ENCODE measurements around the gene PRCC.
A peak's percentile ranks its signal among the peaks of the same experiment; 100 is the strongest.
"Not testable (repeated sequence)": the region's sequence is repeated elsewhere in the genome, so short reads cannot be mapped to it uniquely, and the experiment has no call there.

Gene PRCC

DNA sequence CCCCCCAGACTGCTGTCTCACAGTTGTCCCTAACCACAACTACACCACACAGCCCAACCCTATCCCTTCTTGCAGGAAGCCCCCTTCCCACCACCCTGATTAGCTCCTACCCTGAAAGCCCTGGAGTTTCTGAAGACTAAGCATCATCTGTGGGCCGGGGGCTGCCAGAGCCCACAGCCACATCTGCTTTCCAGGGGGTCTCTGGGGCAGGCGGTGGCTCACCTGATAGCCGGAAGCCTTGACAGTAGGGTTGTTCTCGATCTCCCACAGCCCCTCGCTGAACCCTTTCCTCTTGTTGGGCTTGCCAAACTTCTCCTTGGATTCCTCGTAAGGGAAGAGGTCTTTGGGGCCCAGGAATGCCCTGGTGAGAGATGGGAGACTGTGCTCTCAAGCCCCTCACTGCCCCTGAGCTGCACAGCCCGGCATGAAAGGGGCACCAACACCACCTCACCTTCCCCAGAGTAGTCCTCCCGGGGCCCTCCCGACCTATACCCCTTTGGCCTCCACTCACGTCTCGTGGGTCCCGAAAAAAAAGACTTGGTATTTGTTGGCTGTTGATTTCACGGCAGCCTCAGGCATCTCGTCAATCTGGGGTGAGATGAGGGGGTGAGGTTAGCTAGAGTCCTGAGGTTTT lies 22.4 kb upstream of the PRCC start:
- no peak for DNase-seq (ENCODE audit: low read depth)

DNA sequence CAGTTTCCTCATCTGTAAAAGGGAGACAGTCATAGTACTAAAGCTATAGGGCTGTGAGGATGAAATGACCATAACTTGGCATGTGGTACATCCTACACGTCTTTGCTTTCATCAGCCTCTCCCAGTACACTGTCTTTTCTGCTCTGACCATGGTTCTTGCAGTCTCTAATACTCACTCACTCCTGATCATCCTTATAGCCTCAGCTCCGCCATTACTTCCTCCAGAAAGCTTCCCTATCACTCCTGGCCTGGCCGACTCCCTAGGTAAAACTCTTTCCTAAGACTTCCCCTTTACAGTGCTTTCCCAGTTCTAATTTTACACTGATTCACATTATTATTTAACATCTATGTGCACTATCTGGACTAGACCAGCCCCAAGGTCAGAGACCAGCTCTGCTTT lies 21.5 kb upstream of the PRCC start:
- DNase-seq (ENCODE audit: low read depth): no peak

DNA sequence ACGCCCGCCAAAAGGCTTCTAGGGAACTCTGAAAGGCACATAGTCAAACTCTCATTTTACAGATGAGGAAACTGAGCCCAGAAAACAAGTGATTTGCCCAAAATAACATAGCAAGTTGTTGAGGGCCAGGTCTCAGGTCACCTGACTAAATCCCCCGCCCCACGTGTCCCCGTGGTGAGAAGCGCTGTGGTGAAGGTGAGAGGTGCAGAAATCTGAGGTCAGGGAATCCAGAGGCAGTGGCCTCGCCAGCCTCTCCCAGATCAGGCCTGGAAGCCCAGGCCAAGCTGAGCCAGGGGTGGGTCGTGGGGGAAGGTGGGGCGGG lies 21.0 kb upstream of the PRCC start:
- DNase-seq (ENCODE audit: low read depth): no peak

DNA sequence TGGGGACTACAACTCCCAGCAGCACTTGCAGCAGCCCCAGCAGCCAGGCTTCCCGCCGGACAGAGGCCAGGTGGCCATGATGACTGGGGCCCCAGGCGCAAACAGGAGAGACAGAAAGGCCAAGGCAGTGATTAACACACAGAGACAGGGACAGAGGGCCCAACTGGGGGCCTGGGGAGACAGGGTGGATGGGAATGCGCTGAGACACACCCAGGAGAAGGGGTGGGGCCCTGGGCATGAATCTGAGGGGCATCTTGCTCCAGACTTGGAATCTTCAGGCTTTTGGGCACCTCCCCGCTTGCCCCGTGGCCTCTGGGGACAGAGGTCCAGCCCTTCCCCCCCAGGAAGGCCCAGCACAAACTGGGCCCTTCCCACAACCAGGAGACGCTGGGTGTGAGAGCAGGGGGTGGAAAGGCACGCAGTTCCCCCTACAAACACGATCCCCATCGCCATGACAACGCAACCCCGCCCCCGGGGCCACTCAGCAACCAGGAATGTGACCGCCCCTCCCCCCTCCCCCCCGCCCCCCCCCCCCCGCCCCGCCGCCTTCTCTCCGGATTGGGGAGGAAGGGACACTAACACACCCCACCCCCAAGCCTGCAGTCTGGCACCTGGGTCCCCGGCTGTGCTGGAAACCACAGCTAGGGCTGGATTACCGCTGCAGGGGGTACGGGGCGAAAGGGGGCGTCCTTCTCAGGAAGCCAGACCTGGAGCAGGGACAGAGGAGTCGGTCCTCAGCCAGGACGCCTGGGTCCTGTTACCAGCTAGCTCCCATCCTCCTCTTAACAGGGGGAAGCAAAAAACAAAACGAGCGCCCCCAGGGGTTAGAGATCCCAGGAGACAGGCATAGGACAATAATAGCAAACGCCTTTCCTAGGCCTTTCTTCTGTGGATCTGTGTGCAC lies 20.4 kb upstream of the PRCC start:
- DNase-seq (ENCODE audit: low read depth): no peak

DNA sequence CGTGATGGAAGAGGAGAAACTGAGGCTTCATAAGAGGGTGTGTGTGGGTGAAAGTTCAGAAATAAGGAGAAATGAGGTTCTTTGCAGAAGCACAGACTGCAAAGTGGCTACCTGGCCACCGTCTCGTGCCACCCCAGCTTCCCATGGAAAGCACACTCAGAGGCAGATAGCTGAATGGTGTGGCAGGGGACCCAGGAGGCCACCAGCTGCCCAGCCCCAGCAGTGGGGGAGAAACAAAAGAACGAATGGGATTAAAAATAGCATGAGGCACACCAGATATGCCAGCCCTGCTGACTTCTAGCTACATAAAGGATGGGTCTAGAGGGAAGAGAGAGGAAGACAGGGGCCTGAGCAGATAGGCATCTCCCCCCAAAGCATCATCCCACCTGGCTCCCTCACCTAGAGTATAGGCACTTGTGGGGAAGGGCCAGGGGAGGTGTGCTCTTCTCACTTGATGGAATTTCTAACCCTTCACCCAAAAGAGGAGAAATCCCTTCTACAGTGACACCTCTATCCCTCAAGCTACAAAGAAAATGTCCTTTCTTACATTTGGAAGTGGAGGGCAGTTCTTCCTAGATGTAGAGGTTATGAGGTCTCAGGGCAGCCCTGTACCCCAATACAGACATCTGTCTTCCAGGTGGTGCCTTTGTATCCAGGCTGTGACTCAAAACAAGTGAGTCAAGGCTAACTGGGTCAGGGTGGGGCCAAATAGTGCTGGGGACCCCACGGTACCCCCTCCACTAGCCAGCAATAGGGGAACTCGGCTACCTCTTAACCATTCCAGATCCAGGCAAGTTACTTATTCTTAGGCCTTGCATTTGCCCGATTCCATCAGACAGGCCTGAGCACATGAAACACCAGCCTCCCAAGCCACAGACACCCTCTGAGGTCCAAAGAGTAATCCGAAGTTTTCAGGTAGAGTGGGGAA lies 19.3 kb upstream of the PRCC start:
- DNase-seq (ENCODE audit: low read depth): no peak

DNA sequence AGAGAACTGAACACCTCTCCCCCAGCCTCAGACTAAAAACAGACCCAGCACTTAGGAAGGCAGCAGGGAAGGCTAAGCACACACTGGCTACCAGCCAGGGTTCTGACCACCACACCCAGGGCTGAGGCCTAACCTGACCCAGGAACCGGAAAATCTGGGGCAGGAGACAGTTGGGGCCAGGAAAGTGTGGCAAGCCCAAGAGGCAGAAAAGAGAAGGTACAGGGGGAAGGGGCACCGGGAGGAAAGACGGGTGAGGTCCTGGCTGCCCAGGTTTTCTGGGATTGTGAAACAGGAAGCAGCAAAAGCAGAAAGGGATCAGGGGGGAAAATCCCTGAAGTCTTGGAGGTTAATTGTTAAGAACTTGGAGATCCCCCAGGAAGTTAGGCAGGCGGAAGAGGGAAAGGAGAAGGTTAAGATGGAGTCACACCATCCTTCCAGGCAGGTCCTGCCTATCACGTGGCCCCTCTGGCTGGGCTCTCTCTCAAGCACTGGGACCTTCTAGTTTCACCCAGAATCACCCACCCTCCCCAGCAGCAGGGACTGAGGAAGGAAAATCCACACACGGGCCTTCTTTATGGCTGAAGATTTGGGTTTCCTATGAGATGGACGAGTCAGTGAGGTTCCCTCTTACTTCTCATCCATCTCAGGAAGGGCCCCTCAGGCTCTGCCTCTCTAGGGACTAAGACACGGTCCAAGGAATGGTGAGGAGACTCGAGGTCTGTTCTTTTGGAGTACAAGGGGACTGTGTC lies 18.5 kb upstream of the PRCC start:
- DNase-seq (ENCODE audit: low read depth): no peak

DNA sequence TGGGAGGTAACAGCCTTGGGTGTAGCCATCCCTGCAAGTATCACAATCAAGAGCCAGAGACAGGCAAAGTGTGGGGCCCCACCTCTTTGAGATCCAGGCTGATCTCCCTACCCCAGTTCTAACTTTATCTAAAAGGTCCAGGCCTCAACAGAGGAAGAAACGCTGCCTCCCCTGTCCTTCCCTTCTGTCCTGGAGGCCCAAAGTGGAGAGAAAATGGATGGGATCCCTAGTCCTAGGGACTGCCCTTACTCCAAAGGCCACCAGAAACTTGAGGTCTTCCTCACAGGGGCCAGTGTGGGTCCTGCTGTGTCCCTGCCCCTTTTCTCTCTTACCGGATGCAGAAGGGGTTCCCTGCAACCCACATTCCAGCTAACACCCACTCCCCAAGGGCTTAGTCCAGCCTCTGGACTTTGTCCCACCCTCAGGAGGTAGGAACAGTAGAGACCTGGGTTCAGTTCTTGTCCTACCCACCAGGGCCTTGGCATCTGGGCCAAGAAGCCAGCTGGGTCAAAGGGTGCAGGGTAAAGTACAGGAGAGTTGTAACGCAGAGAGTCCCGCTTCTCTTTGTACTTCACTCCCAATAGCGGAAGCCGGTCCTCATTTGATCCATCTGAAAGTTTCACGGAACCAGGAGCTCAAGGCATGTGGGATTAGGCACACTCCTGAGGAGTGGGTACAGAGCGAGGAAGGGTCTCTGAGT lies 17.8 kb upstream of the PRCC start:
- no peak for DNase-seq (ENCODE audit: low read depth)

DNA sequence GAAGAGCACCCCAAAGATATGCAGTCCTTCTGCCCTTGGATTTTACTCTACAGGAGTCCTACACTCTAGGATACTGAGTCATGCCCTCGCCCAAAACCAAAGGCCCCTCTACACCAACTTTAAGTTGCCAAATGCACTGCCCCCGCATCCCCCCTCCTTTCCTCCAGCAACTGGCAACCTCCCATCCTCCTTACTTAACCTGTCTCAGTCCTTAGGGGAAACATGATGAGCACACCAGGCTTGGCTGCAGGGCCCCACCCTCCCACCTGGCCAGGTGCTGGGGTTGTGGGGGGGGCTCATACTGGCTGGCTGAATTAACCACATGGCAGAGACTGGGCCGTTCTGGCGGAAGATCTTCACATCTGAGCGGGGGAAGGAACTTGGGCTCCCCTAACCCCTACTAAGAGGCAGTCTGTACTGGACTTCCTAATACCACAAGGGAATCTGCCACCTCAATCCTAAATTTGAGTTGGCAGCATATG lies 17.1 kb upstream of the PRCC start:
- DNase-seq (ENCODE audit: low read depth): no peak

DNA sequence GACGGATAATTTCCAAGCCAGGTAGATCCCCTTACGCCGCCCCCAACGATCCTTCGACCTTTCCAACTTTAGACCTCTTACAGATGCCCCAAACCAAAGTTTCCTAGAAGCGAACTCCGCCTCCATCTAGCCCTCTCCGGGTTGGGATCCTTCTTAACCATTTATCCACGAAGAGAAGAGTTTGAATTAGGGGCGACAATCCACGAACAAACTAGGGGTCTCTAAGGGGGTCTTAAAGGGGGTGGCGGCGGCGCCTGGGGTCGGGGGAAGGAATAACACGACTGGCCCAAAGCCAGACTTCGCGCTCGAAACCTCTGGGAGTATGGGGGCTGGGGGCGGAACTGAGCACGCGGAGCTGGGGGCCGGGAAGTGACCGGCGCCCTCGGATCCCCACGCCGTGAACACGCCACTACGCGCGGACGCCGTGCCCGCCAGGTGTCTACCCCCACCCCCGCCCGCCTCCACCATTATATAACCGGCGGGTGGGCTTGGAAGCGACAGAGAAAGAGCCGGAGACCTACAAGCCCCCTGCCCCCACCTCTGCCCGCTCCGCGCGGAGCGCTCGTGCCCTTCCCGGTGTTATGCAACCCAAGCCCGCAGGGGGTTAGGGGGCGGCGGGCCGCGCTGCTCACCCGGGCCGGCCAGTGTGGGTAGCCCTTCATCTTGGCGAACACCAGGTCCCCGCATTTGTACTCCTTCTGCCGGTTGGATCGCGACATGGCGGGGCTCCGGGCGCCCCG lies 16.5 kb upstream of the PRCC start:
- no peak for DNase-seq (ENCODE audit: low read depth)

DNA sequence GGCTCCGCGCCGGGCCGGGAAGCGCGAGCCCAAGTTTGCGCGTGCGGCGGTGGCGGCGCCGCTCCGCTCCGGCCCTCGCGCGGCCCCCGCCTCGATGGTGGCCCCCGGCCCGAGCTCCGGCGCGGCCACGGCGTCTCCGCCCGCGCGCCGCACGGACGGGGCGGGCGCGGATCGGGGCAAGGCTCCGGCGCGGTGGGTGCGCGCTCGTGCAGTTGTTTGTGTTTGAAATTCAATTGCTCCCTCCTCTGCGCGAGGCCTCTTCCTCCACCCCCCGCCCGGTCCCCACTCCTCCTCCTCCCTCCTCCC lies 15.9 kb upstream of the PRCC start, which contains the start of gene HDGF:
Gene HDGF, minus strand, starts transcription at position 225 of the 306 bp plus-strand sequence. CDS start 246 bp downstream, outside the sequence.
- no peak for DNase-seq (ENCODE audit: low read depth)

DNA sequence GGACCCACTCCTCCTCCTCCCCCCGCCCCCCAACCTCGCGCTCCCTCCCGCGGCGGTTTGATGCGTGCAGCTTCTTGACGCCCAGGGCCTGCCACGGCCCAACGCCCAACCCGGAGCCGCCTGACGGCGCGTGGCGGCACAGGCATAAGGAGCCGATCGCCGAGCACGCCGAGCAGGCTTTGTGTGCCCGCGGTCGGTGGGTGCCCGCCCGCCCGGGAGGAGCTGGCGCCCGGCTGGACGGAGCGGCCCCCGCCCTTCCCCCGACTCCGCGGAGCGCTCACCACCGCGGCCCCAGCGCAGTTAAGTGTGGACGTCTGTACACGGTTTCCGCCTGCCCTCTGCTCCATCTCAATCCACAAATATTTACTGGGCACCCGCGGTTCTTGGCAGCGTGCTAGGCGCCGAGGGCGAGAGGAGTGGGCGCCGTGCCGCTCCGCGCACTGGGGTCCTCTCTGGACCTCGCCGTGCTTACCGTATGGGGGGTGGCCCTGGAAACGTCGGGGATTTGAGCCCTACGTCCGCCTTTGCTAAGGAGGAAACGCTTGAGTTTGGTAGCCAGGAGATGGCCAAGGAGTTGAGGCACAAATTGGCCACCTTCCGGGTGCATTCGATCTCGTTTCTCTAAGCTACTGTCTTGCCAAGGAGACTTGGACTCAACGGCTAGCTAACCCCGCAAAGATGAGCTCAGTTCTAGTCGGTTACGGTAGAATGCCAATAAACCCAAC lies 15.4 kb upstream of the PRCC start:
- peak; percentile 95 for DNase-seq (ENCODE audit: low read depth)

DNA sequence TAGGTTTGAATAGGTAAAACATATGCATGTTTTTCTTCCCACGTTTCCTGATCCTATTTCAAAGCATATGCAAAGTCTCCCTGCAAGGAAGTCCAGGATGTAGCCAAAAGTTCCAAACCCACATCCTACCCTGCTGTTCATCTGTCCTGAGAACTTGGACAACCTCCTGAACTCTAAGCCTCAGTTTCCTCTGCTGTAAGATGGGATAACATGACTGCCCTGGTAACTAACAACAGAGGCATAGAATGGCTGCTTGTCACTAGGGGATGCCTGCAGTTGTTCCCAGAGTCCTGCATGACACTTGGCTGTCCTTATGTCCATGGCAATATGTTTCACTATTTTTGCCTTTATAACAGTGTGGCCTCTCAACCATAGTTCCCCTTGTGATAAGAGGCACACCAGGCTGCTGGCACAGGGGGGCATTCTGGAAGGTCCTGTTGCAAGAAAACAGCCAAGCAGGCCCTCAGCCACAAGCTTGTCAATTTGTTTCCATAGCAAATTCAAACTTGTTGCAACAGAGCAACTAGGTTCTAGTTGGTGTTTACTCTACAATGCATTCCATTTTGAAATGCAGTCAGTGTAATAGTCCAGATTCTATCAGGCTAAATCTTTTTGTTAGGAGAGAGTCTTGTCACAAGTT lies 14.4 kb upstream of the PRCC start:
- no peak for DNase-seq (ENCODE audit: low read depth)

DNA sequence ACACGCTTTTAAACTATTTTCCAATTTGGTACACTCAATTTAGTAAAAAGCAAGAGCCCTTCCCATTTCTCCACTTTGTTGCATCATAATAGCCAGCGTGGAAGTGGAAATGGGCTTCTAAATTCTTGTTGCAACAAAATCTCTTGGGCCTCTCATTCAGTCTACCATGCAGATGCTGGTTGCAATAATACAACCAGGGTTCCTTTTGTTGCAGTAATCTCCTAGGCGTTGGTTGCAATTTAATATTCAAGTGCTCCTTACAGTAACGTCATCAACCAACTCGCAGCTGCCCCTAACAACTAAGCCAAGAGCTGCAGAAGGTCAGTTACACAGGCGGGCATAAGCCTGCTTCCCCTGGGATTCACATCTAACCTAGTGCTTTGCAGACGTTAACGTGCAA lies 13.1 kb upstream of the PRCC start:
- DNase-seq (ENCODE audit: low read depth): no peak

DNA sequence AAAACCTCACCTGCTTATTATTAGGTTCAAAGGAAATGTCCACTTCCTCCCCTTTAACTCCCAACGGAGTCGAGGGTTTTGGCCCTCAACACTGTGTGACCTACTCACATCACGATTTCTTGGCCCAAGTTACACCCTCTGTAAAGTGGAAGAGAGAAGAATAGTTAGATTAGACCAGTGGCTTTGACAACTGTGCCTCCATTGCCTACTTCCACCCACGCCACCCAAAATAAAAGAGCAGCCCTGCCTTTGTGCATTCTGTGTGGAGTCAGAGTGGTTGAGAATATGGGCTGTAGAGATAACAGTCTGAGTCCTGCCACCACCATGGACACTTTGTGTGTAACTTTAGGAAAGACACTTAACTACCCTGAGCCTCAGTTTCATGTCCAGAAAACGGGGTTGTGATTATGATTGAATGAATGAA lies 11.8 kb upstream of the PRCC start:
- no peak for DNase-seq (ENCODE audit: low read depth)

DNA sequence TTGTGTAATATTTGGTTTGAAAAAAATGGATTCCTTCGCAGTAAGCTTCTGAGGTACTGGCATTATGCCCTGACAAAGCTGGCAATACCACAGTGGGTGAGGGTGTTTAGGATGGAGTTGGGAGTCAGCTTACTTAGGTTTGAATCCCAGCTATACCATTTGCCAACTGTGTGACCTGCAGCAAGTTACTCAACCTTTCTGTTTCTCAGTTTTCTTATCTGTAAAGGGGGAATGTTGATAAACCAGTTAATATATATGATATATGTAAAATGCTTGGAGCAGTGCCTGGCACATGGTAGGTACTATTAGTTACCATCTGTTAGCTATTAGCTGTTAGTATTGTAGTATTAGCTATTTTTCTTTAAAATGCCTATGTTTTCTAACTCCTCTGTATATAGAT lies 11.0 kb upstream of the PRCC start:
- no peak for DNase-seq (ENCODE audit: low read depth)

DNA sequence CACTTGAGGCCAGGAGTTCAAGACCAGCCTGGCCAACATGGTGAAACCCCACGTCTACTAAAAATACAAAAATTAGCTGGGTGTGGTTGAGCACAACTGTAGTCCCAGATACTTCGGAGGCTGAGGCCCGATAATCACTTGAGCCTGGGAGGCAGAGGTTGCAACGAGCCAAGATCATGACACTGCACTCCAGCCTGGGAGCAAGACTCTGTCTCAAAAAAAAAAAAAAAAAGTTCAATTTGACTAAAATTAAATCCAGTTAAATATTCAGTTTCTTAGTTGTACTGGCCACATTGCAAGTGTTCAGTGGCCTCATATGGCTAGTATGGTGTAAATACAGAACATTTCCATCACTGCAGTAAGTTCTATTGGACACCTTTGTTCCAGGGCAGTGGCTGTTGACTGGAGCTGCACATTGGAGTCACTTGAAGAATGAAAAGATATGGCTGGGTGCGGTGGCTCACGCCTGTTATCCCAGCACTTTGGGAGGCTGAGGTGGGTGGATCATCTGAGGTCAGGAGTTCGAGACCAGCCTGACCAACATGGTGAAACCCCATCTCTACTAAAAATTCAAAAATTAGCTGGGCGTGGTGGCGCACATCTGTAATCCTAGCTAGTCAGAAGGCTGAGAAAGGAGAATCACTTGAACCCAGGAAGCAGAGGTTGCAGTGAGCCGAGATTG lies 9.6 kb upstream of the PRCC start:
- DNase-seq (ENCODE audit: low read depth): not testable (repeated sequence)

DNA sequence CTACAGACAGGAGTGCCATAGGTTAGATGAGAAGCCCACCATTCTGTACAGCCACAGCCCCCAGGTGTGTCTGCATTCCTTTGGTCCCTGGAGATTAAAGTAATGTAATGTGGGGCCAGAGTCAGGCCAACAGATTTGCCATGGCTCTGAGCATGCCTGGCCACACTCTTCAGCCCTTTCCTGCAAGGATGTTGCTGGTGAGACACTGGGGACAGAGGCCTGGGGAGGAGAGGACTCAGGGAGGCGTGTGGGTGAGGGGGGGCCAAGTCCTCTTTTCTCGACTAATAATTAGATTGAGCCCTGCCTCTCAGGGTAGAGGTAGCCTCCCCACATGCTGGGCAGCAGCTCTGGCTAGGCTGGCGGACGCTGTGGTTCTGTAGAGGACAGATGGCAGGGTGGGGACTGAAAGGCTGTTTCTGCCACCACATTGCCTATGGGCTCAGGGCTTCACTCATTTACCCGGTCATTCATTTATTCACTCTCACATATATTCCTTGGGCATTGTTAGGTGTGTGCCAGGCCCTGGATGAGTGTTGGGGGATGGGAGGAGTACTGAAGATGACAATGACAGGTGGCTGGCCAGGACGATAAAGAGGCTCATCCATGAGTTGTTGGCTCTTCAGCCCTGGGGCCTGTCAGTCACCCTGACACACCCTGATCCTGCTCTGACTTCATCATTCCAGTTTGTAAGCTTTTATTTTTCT lies 7.1 kb upstream of the PRCC start:
- no peak for DNase-seq (ENCODE audit: low read depth)

DNA sequence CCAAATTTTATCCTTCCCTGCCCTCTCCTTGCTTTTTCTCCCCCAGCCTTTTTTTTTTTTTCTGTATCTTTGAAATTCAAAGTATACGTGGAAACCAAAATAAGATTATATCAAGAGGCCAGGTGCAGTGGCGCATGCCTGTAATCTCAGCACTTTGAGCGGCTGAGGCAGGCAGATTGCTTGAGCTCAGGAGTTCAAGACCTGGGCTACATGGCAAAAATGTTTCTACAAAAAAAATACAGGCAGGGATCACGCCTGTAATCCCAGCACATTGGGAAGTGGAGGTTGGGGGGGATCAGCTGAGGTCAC lies 6.6 kb upstream of the PRCC start:
- no peak for DNase-seq (ENCODE audit: low read depth)

Measured in stimulated activated CD8-positive, alpha-beta memory T cell treated with anti-CD3 and anti-CD28 coated beads, Interleukin-15, amount 100 ng/mL, for 1 hour (primary cell).